DOHH2 (cell line): Measurements from ENCODE around the gene FAM168B.

Experiments used
- EZH2phosphoT487 ChIP-seq: fragments of 200-600 bp; sonication (generic); IDR thresholded peaks from 2 replicates; pipeline ENCODE4 v1.6.1; 2017; ENCODE audit warnings: borderline replicate concordance, mild to moderate bottlenecking, antibody characterized with exemption, low read length, moderate library complexity, mixed read lengths
- TF ChIP-seq, protein P1 (sequence below): fragments of 200-600 bp; sonication (generic); IDR thresholded peaks from one replicate; pipeline ENCODE4 v1.5.1; 2014; ENCODE audit warnings: antibody characterized with exemption, mild to moderate bottlenecking, low read depth, low read length; ENCODE audit not compliant: poor library complexity, severe bottlenecking

DNA sequence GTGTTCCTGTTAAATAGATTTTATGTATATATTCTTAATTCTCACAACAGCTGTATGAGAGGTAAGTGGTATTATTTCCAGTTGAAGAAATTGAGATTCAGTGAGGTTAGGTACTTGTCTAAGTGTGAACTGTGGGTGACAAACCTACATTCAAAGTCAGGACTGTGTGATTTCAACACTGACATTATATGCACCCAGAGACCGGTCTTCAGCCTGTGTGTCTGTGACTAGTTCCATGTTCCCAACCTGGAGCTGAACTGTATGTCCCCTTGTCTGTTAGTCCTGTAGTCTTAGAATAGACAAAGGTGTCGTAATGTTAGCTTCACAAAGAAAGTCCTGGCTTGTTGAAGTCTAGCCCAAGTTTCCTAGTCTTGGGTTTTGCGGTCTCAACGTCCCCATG is 29.2 kb upstream of the FAM168B start:
- TF ChIP-seq, protein P1, sequence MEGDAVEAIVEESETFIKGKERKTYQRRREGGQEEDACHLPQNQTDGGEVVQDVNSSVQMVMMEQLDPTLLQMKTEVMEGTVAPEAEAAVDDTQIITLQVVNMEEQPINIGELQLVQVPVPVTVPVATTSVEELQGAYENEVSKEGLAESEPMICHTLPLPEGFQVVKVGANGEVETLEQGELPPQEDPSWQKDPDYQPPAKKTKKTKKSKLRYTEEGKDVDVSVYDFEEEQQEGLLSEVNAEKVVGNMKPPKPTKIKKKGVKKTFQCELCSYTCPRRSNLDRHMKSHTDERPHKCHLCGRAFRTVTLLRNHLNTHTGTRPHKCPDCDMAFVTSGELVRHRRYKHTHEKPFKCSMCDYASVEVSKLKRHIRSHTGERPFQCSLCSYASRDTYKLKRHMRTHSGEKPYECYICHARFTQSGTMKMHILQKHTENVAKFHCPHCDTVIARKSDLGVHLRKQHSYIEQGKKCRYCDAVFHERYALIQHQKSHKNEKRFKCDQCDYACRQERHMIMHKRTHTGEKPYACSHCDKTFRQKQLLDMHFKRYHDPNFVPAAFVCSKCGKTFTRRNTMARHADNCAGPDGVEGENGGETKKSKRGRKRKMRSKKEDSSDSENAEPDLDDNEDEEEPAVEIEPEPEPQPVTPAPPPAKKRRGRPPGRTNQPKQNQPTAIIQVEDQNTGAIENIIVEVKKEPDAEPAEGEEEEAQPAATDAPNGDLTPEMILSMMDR = no peak
- no peak for TF ChIP-seq EZH2phosphoT487
